GM18951 (cell line): Measurements from ENCODE around the gene LNX2.

Experiments
- POLR2A ChIP-seq: IDR thresholded peaks from 4 replicates; pipeline ENCODE4 v1.6.1; 2011; ENCODE audit warnings: mild to moderate bottlenecking; ENCODE audit not compliant: insufficient read length, insufficient read depth; ENCODE audit errors: extremely low read depth
- in situ Hi-C: fragments of 300-500 bp; cut with MboI; formaldehyde crosslinking; loops from one replicate; pipeline ENCODE4 v1.12.0; 2022; ENCODE audit warnings: low sequenced_read_pairs, mixed read lengths, inconsistent platforms; ENCODE audit not compliant: unreplicated experiment

LNX2 gene

DNA sequence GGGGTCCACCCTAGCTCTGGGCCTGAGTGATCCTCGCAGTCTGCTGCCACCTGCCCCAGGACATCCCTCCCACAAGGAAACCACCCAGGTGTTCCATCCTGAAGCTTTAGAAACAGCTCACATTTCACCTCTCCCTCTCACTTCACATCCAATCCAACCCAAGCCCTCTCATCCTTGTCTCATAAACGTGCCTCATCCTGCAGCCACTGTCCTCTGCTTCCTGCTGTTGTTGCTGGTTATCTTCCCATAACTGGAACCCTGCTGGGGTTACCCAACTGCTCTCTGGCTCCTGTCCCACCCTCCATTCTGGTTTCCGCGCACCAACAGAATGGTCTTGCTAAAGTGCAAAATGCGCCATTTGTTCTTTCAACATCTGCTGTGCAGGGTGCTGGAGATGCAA lies 110.2 kb downstream of the LNX2 start:
- in situ Hi-C loops, result no loop called here
- TF ChIP-seq POLR2A, result no peak

DNA sequence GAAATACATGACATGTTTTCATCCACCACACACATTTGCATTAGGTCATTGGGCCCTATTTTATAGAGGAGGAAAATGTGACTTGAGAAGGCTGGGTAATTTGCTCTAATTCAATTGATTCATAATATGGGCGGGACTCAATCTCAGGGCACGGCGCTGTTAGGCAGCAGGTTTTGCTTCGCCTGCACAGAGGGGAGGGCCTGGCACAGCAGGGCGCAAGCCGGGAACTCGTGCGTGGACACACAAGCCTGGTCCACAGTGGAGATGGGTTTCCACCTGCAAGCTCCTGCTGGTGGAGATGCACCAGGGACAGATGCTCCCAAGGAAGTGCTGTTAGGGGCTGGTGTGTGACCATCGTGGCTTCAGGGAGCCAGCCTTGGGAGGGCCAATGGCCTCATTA lies 111.5 kb downstream of the LNX2 start:
- in situ Hi-C loops, result no loop called here
- TF ChIP-seq POLR2A, result no peak

DNA sequence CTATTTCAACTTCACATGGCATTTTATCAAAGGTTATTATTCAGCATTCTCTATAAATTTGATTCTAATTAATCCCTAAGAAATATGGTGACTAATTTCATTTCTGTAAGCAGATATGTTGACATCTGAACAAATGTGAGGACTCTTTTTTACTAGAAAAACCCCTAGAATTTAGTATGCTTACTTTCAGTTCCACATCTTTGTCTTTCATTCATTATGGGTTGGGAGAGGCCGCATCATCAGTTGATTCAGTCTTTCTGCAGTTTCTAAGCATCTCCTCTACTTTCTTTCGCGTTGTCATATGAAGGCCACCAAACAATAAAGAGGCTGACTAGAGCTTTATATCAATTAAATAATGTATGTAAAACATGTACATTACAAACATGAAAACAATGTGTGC lies 114.5 kb downstream of the LNX2 start:
- no peak for TF ChIP-seq POLR2A
- in situ Hi-C loops, result no loop called here

DNA sequence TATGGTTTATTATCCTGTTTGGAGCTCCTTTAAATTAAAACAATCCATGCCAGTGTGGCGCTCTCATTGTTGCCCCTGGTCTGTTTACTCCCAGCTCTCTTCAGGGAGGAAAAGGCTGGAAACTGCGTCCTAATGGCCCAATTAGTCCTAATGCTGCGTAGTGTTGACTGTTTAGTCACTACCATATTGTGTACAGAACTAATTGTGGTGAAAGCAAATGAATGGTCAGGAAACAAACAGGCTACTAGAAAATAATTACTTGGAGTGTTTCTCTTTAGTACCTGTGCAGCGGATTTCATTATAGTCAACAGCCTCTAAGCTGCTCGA lies 115.5 kb downstream of the LNX2 start:
- TF ChIP-seq POLR2A, result no peak
- in situ Hi-C loops, result no loop called here

DNA sequence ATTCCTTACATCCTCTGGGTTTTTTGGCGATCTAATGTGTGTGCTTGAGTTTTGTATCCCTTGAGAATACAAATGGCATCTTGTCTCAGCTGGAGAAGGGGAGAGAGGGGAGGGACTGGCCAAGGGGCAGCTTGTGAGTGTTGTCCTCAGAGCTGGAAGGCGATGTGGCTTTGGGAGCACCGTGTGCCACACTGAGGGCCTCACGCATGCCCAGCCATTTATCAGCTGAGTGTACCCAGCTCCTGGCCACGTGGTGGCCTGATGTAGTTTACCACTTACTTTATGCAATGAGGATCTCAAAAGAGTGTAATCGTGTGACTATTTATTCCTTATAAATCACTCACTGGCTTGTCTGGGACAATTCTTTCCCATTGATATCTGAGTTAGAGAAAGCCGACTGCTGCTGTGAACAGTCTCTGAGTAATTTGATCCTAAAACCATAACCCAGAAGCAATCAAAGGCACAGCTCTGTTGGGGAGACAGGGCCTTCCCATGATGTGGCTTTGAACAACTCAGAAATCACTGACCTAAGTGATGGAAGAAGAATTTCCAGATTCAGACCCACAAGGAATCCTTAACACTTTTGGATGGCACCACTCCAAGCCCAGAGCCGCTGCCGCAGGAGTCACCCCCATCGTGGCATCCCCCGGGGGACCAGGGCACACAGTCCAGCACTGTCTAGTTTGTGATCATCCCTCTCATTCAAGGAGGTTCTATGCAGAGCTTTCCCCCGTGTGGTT lies 116.0 kb downstream of the LNX2 start:
- in situ Hi-C loops, result no loop called here
- TF ChIP-seq POLR2A, result no peak

DNA sequence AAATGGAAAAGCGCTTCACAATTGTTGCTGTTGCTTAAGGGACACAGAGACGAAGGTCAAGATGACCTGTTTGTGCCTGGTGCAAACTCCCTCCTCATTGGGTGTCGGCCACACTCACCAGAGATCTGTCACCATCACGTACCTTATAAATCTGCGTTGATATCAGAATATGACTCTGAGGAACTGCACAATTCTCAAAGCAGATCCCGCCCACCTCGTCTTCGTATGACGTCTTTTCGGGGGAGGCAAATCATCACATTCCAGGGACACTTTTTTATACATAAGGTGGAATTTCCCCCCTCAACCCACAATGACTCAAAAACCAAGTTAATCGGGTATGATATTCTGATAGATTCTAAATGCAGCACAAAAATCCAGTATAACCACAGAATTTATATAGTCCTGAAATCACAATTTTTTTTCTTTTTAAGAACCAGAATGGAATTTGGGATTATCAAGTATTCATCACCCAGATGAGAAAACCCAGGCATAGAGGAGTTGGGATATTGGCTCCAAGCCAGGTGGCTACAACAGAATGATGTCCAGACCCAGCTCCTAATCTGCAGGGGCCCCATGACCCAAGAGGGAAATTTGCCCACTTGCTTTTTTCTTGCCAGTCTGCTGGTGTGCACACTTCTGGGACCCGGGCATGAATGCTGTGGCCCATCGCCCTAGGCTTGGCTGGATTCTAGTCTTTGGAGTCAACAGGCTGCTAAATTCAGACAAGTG lies 119.4 kb downstream of the LNX2 start:
- TF ChIP-seq POLR2A, result no peak
- in situ Hi-C loops, result no loop called here

DNA sequence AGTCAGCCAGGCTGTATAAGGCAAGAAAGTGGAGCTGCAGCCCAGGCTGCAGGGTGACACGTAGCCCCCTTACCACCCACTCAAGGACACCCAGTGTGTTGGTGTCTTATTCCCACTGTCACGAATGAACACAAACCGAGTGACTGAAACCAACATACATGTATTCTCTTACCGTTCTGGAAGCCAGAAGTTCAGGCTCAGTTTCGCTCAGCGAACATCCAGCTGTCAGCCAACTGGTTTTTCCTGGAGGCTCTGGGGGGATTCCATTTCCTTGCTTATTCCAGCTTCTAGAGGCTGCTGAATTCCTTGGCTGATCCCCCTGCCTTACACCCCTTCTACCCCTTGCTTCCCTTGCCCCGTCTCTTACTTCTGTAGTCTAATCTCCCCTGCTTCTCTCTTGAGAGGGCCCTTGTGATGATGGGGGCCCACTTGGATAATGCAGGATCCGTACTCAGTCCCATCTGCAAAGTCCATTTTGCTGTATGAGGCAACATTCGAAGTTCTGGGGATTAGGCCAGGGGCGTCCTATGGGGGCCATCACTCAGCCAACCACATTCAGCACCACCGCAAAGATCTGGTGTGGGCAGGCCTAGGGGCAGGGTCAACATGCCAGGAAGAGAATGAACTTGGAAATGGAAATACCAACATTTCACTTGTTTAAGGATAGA lies 122.6 kb downstream of the LNX2 start:
- no peak for TF ChIP-seq POLR2A
- in situ Hi-C loops, result no loop called here

DNA sequence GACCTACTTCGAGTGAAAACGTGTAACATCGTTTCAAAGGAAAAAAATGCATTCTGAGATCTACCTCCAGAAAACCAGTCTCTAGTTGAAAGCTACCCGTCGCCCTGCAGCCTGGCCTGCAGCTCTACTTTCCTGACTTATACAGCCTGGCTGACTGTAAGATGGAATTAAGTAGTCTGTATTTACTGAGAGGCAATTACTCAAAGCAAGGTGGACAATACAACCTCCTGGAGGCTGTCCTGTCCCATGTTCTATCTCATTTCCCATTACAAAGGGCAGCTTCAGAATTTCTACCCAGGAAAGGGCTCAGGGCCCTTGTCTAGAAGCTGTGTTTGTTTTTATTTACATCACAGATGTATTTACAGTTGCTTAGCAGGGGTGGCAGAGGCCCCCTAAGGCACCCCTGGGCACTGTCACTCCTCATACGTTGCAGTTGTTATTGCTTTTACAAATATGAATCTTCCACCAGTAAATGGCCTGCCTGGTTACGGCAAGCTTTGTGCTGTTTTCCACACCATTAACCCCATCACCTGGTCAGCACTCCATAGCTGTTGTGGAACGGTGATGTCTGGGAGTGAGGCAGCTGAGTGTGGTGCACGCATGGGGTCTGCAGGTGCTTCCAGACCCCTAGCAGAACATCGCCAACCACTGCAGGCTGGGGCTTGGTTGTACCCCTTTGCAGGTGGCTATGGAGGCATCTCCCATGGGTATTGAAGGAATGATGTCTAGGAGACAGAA lies 123.6 kb downstream of the LNX2 start:
- no peak for TF ChIP-seq POLR2A

DNA sequence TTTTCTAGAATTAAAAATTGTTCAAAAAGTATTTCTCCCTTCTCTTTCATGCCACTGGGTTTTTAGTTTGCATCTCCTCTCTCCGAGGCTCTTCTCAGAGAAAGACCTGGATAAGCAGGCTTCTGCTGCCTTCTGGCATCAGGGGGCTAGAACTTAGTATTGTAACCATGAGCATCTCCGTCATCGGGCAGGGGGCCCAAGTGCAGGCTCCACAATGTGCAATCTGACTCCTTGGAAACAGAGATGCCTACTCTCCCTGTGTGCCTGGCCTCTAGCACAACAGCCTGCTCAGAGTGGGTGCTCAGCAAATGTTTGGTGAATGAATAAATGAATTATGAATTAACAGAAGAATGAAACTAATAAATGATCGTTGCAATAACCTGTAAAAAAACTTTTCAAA lies 124.3 kb downstream of the LNX2 start:
- in situ Hi-C loops, result no loop called here
- no peak for TF ChIP-seq POLR2A

More for the DNA sequence above, 123.6 kb downstream of the LNX2 start:
- in situ Hi-C loops, result no loop called here
